ENCODE data around the gene BICC1. TPM values are rescaled to one million over a fixed set of nuclear protein-coding genes. Genes with fewer than 3 reads are reported as not detected.

Gene BICC1
- total and polyA plus RNA-seq, 2 of the 8 experiments (the other 6 are each of a cell fraction or from before 2014, with no cell fraction given) = 0.20 to 0.73 TPM

DNA sequence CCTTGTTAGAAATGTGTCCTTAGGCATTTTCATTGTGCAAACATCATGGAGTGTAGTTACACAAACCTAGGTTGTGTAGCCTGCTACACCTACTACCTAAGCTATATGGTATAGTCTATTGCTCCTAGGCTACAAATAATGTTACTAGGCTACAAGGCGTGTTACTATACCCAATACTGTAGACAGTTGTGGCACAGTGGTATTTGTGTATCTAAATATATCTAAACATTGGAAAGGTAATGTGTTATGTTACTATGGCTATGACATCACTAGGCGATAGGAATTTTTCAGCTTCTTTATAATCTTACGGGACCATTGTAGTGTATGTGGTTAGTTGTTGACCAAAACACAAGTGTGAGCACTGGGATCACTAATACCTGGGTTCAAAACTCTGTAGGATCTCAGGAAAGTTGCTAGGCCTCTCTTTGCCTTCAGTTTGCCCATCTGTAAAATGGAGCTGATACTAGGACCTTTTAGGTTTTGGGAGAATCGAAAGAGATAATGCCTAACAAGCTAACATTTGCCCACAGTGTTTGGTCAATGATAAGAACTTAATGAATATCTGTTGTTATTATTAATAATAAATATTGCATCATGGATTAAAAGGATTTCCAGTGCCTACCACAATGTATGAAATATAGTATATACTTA lies 2.7 kb downstream of the BICC1 start:
- POLR2A ChIA-PET (ENCODE audit: partially characterized antibody) = interaction anchor here (0.6 kb wide), 1 partner anchor 406 kb away, joined by 3 read pairs; no protein-coding TSS in a partner anchor
- no peak overlapping the region for H4K91ac ChIP-seq (replicated peaks; ENCODE audit: insufficient read length, low read length)
- no peaks in the 10 kb centered on the region for H3K36me3 ChIP-seq (ENCODE audit: control insufficient read depth in 2 of 4, insufficient read depth in 4 of 4, low read length in 3 of 4)
- no peak overlapping the region for H2AFZ ChIP-seq (ENCODE audit: low read length)
- H4K20me1 ChIP-seq (replicated peaks in 1 of 2; ENCODE audit: control insufficient read depth in 1 of 2, insufficient read depth in 2 of 2, low read length in 2 of 2) = no peaks in the 10 kb centered on the region
- H2BK120ac ChIP-seq (replicated peaks; ENCODE audit: low read depth, low read length) = no peak overlapping the region
- no peak overlapping the region for H3K27ac ChIP-seq (ENCODE audit: low read depth, low read length)
- H2BK15ac ChIP-seq (ENCODE audit: low read length) = no peak overlapping the region
- no peak overlapping the region for H2BK20ac ChIP-seq (ENCODE audit: low read length)
- no peaks in the 10 kb centered on the region; the same call in 1 of the 2 replicates for H3K79me1 ChIP-seq (ENCODE audit: low read depth, low read length)
- no peak overlapping the region for H2BK12ac ChIP-seq (ENCODE audit: low read depth, low read length)
- no peak overlapping the region for H4K5ac ChIP-seq (ENCODE audit: insufficient read length, low read depth, low read length)
- no peak overlapping the region for H3K56ac ChIP-seq (replicated peaks; ENCODE audit: insufficient read length, low read depth, low read length)
- H3K4me2 ChIP-seq (ENCODE audit: insufficient read depth in 1 of 2, low read depth in 2 of 2, low read length in 2 of 2) = no peak overlapping the region
- no peak overlapping the region for H3K4me3 ChIP-seq (ENCODE audit: extremely low read depth in 1 of 4, insufficient read depth in 2 of 4, low read depth in 3 of 4, low read length in 4 of 4)
- no peak overlapping the region for H2AK5ac ChIP-seq (ENCODE audit: low read depth, low read length)
- DNase-seq (ENCODE audit: low read depth in 1 of 2, low spot score in 2 of 2) (no peak), FAIRE-seq (no peak)
- no peak overlapping the region for H3K18ac ChIP-seq (ENCODE audit: extremely low read depth, low read length)
- peaks cover 12% of the 10 kb centered on the region for H3K23me2 ChIP-seq (ENCODE audit: low read depth, low read length)
- H3K9me3 ChIP-seq (ENCODE audit: insufficient read depth in 2 of 2, low read depth in 1 of 2, low read length in 1 of 2) = no peaks in the 10 kb centered on the region
- peaks cover 7 to 35% (median 27%) of the 10 kb centered on the region in 4 experiments for H3K27me3 ChIP-seq (replicated peaks in 1 of 4; ENCODE audit: control insufficient read depth in 3 of 4, extremely low read depth in 1 of 4, insufficient read depth in 3 of 4, low read length in 3 of 4)
- no peak overlapping the region for H4K8ac ChIP-seq (ENCODE audit: extremely low read depth, insufficient read depth, low read length)
- 91% methylated on average over 4 of the region's 4 CpGs; no CpG with 5 or more reads in 1 of the 2 experiments for WGBS, 2 experiments (ENCODE audit: extremely low coverage in 1 of 2, insufficient coverage in 1 of 2, insufficient read length in 1 of 2, insufficient replicate concordance in 2 of 2, low coverage in 1 of 2, low lambda C conversion rate in 2 of 2, missing lambda C conversion rate in 1 of 2)
- TF ChIP-seq CHD1 (IDR thresholded peaks at IDR 0.05; ENCODE audit: low read depth, low read length) (no peak), EP300 (IDR thresholded peaks at IDR 0.05; ENCODE audit: borderline replicate concordance in 1 of 2, low read depth in 2 of 2, low read length in 2 of 2) (no peak), SP2 (IDR thresholded peaks at IDR 0.05; ENCODE audit: low read length) (no peak), SUZ12 (IDR thresholded peaks at IDR 0.05; ENCODE audit: low read length) (no peak)
- H3K9ac ChIP-seq (replicated peaks in 1 of 4; ENCODE audit: extremely low read depth in 1 of 4, low read depth in 3 of 4, low read length in 3 of 4) = no peak overlapping the region
- H3K14ac ChIP-seq (ENCODE audit: insufficient read length) = no peak overlapping the region
- CTCF ChIA-PET (ENCODE audit: partially characterized antibody) = interaction anchor here (0.6 to 1.2 kb wide), 3 partner anchors 14 to 216 kb away, joined by 3 to 5 read pairs (median 4); no protein-coding TSS in a partner anchor
- H3K23ac ChIP-seq (ENCODE audit: insufficient read length) = no peak overlapping the region
- no peak overlapping the region for H2BK5ac ChIP-seq (ENCODE audit: low read depth, low read length)
- no peaks in the 10 kb centered on the region for H3K79me2 ChIP-seq (ENCODE audit: control insufficient read depth in 1 of 2, insufficient read depth in 2 of 2, low read length in 2 of 2)
- no peak overlapping the region for H3K4ac ChIP-seq (replicated peaks; ENCODE audit: insufficient read length, low read depth, low read length)
- peaks cover 0 to 8% (median 4%) of the 10 kb centered on the region in 4 experiments; a peak in 4 of 7 replicates for H3K4me1 ChIP-seq (replicated peaks in 1 of 4; ENCODE audit: control insufficient read depth in 3 of 4, insufficient read depth in 4 of 4, low read length in 3 of 4)
